Kidney epithelial cell (primary cell): Measurements from ENCODE around the gene PXDC1. TPM values are rescaled to one million over a fixed set of nuclear protein-coding genes. Genes with fewer than 3 reads are reported as not detected.
A peak's percentile ranks its signal among the peaks of the same experiment; 100 is the strongest.
"Not testable (repeated sequence)": the region's sequence is repeated elsewhere in the genome, so short reads cannot be mapped to it uniquely, and the experiment has no call there.

ENCODE experiments used
- DNase-seq: peaks from one replicate; pipeline ENCODE4 v3.0.0-alpha.2; 2010; ENCODE audit warnings: low read depth
- H3K27me3 ChIP-seq: 2 replicates; pipeline ENCODE4 v1.6.0; 2011; ENCODE audit warnings: low read length; ENCODE audit not compliant: control insufficient read depth, insufficient read depth
- H3K36me3 ChIP-seq: 2 replicates; pipeline ENCODE4 v1.5.1; 2011; ENCODE audit warnings: low read length; ENCODE audit not compliant: control insufficient read depth, insufficient read depth
- H3K4me3 ChIP-seq: 2 replicates; pipeline ENCODE4 v1.5.1; 2011; ENCODE audit warnings: low read depth, mild to moderate bottlenecking, control low read depth, low read length
- total RNA-seq: library from RNA; depleted of rRNA; stranded (reverse); fragments of >200 nt; gene quantifications from 2 replicates; pipeline ENCODE4 v1.2.3, GENCODE V29; 2015
- TF ChIP-seq, protein P1 (sequence below): IDR thresholded peaks from 2 replicates; pipeline ENCODE4 v1.5.1; 2011; ENCODE audit warnings: mild to moderate bottlenecking, moderate library complexity, low read length, control low read depth, inconsistent platforms; ENCODE audit not compliant: insufficient read depth, poor library complexity, severe bottlenecking

PXDC1 gene
- total RNA-seq, 1 donor from 2014 or later: 92.4 TPM

DNA sequence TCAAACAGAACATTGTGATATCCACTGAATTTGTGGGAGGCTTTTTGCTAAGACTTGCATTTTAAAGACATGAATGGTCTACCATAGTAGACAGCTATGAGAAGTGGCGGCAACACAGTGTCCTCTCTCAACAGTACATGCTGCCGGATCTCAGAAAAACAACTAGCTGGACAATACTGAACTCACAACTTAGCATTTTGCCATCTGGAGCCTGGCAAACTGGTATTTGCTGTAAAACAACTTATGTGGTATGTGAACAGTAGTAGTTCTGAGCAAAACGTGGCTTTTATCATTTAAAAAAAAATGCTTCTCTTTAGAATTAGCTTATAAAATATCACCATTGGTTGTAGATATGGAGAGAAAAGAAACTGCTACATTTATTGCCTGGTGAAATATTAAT, 3.3 kb upstream of the PXDC1 start:
- H3K27me3 ChIP-seq: no peaks in the 10 kb centered on the region

GRCh38 chr6:3754032-3754725, 2.7 kb upstream of the PXDC1 start:
- not testable (repeated sequence) for H3K4me3 ChIP-seq, H3K36me3 ChIP-seq, DNase-seq, H3K27me3 ChIP-seq

More for the DNA sequence above, 3.3 kb upstream of the PXDC1 start:
- no peak for DNase-seq
- no peaks in the 10 kb centered on the region for H3K36me3 ChIP-seq
- H3K4me3 ChIP-seq: no peak overlapping the region
- TF ChIP-seq, protein P1, sequence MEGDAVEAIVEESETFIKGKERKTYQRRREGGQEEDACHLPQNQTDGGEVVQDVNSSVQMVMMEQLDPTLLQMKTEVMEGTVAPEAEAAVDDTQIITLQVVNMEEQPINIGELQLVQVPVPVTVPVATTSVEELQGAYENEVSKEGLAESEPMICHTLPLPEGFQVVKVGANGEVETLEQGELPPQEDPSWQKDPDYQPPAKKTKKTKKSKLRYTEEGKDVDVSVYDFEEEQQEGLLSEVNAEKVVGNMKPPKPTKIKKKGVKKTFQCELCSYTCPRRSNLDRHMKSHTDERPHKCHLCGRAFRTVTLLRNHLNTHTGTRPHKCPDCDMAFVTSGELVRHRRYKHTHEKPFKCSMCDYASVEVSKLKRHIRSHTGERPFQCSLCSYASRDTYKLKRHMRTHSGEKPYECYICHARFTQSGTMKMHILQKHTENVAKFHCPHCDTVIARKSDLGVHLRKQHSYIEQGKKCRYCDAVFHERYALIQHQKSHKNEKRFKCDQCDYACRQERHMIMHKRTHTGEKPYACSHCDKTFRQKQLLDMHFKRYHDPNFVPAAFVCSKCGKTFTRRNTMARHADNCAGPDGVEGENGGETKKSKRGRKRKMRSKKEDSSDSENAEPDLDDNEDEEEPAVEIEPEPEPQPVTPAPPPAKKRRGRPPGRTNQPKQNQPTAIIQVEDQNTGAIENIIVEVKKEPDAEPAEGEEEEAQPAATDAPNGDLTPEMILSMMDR: no peak

- H3K36me3 ChIP-seq: no peaks in the 10 kb centered on the region
- no peak for DNase-seq
Measured at GRCh38 chr6:3753228-3753835, 1.8 kb upstream of the PXDC1 start.

DNA sequence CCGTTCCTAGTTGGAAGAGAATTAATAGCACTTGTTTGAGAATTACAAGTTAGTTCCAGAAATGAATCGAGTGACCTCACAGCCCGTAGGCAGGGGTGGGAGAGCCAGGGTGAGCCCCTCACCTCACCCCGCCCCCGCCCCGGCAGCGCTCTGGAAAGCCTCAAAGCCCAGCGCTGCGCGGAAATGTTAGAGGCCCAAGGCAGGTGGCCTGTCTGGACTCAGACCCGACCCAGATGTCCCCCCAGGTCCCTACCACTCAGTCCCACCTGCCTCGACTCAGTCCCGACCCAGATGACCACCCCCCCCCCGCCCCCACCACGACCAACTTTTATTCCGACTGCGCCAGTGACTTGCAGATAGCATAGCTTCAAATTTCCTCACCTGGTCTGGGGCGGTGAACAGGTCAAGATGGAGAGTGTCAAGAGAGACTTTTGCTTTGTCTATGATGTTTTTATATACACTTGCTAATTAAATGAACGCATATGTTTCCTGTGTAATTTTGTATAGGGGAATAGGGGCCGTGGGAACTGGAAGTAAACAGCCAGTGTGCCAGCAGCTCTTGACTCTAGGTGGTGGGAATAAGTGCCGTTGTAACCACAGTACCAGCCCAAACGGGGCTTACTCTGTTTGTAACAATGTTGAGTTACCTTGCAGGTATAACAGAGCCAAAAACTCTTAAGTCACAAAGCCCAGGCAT, 1.2 kb upstream of the PXDC1 start:
- TF ChIP-seq, protein P1: no peak
- Histone ChIP-seq H3K36me3 (no peaks in the 10 kb centered on the region), H3K27me3 (no peaks in the 10 kb centered on the region), H3K4me3 (peak overlapping the region; percentile 90)
- no peak for DNase-seq

More at GRCh38 chr6:3753228-3753835, 1.8 kb upstream of the PXDC1 start:
- no peak overlapping the region for H3K4me3 ChIP-seq
- no peaks in the 10 kb centered on the region for H3K27me3 ChIP-seq
- TF ChIP-seq, protein P1: no peak

DNA sequence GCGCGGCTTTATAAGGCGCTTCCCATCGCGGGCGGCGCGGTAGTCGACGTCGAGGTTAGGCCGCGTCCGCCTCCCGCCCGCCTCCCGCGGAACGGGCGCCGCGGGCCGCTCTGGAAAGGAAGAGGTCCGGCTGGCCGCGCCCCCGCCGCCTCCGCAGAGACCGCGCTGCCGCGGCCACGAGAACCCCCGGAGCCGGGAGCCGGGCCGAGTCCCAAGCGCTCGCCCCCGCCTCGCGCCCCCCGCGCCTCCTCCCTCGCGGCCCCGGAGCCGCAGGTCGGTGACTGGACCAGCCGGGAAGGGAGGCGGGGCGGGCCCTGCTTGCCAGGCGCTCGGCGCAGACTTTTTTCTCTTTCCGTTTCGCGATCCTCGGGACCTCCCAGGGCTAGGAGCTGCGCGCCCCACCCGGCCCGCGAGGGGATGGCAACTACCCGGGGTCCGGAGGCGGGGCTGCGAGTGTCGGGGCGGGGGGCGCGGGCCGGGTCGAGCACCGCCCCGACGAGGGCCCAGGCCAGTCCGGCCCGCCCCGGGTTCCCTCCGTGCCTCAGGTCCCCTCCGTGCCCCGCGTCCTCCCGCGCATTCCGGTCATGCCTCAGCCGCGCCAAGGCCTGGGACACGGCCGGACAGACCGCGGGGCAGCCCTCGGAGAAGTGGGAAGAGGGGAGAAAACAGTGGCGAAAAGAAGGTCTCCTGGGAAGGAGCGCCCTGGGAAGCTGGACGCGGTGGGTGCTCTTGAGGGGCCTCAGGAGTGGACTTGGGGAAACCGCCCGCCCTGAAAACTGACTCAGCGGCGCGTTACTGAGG, 417 bp upstream of the PXDC1 start:
- Histone ChIP-seq H3K4me3 (peak overlapping the region; percentile 90), H3K27me3 (no peaks in the 10 kb centered on the region), H3K36me3 (no peaks in the 10 kb centered on the region)
- DNase-seq: no peak
- TF ChIP-seq, protein P1: peak; percentile 22
